ENCODE measurements around the gene TMEM218. TPM values are rescaled to one million over a fixed set of nuclear protein-coding genes. Genes with fewer than 3 reads are reported as not detected.

The TMEM218 gene
- total and polyA plus RNA-seq, 2 of the 8 experiments (the other 6 are each of a cell fraction or from before 2014, with no cell fraction given) = 17.0 to 33.5 TPM

GRCh38 chr11:125068368-125068767 is 43.1 kb downstream of the TMEM218 start:
- no peak overlapping the region for H3K9ac ChIP-seq (replicated peaks in 1 of 4; ENCODE audit: extremely low read depth in 1 of 4, low read depth in 3 of 4, low read length in 3 of 4)
- H2BK120ac ChIP-seq (replicated peaks; ENCODE audit: low read depth, low read length) = no peak overlapping the region
- no peak overlapping the region for H2AFZ ChIP-seq (ENCODE audit: low read length)
- H3K79me2 ChIP-seq (ENCODE audit: control insufficient read depth in 1 of 2, insufficient read depth in 2 of 2, low read length in 2 of 2) = no peaks in the 10 kb centered on the region
- POLR2A ChIA-PET (ENCODE audit: partially characterized antibody) = no interaction called here
- H4K91ac ChIP-seq (replicated peaks; ENCODE audit: insufficient read length, low read length) = no peak overlapping the region
- no peaks in the 10 kb centered on the region for H3K79me1 ChIP-seq (ENCODE audit: low read depth, low read length)
- H3K27me3 ChIP-seq (replicated peaks in 1 of 4; ENCODE audit: control insufficient read depth in 3 of 4, extremely low read depth in 1 of 4, insufficient read depth in 3 of 4, low read length in 3 of 4) = peaks cover 0 to 12% (median 7%) of the 10 kb centered on the region in 4 experiments; a peak in 5 of 7 replicates
- H3K4me1 ChIP-seq (replicated peaks in 1 of 4; ENCODE audit: control insufficient read depth in 3 of 4, insufficient read depth in 4 of 4, low read length in 3 of 4) = peaks cover 0 to 2% (median 0%) of the 10 kb centered on the region in 4 experiments; a peak in 2 of 7 replicates
- DNase-seq (ENCODE audit: low read depth in 1 of 2, low spot score in 2 of 2) = no peak
- H4K5ac ChIP-seq (ENCODE audit: insufficient read length, low read depth, low read length) = no peak overlapping the region
- H2BK12ac ChIP-seq (ENCODE audit: low read depth, low read length) = no peak overlapping the region
- no peaks in the 10 kb centered on the region for H4K20me1 ChIP-seq (replicated peaks in 1 of 2; ENCODE audit: control insufficient read depth in 1 of 2, insufficient read depth in 2 of 2, low read length in 2 of 2)
- no peak overlapping the region for H3K27ac ChIP-seq (ENCODE audit: low read depth, low read length)
- H3K18ac ChIP-seq (ENCODE audit: extremely low read depth, low read length) = no peak overlapping the region
- no peak overlapping the region for H2BK15ac ChIP-seq (ENCODE audit: low read length)
- H3K9me3 ChIP-seq (ENCODE audit: insufficient read depth in 2 of 2, low read depth in 1 of 2, low read length in 1 of 2) = no peaks in the 10 kb centered on the region
- no peaks in the 10 kb centered on the region for H3K36me3 ChIP-seq (ENCODE audit: control insufficient read depth in 2 of 4, insufficient read depth in 4 of 4, low read length in 3 of 4)
- TF ChIP-seq SP4 (IDR thresholded peaks at IDR 0.05; ENCODE audit: low read length) = no peak
- TF ChIP-seq, protein P1, sequence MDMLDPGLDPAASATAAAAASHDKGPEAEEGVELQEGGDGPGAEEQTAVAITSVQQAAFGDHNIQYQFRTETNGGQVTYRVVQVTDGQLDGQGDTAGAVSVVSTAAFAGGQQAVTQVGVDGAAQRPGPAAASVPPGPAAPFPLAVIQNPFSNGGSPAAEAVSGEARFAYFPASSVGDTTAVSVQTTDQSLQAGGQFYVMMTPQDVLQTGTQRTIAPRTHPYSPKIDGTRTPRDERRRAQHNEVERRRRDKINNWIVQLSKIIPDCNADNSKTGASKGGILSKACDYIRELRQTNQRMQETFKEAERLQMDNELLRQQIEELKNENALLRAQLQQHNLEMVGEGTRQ (IDR thresholded peaks at IDR 0.05; ENCODE audit: low read length) = no peak
- H3K23me2 ChIP-seq (ENCODE audit: low read depth, low read length) = peaks cover 5% of the 10 kb centered on the region
- no peak for FAIRE-seq
- WGBS, 2 experiments (ENCODE audit: extremely low coverage in 1 of 2, insufficient coverage in 1 of 2, insufficient read length in 1 of 2, insufficient replicate concordance in 2 of 2, low coverage in 1 of 2, low lambda C conversion rate in 2 of 2, missing lambda C conversion rate in 1 of 2) = 92% methylated on average over 4 of the region's 4 CpGs; no CpG with 5 or more reads in 1 of the 2 experiments
- H3K56ac ChIP-seq (replicated peaks; ENCODE audit: insufficient read length, low read depth, low read length) = no peak overlapping the region
- H2AK5ac ChIP-seq (ENCODE audit: low read depth, low read length) = no peak overlapping the region
- H2BK20ac ChIP-seq (ENCODE audit: low read length) = no peak overlapping the region
- H3K14ac ChIP-seq (ENCODE audit: insufficient read length) = no peak overlapping the region
- H2BK5ac ChIP-seq (ENCODE audit: low read depth, low read length) = no peak overlapping the region
- H3K4ac ChIP-seq (replicated peaks; ENCODE audit: insufficient read length, low read depth, low read length) = no peak overlapping the region
- no peak overlapping the region for H3K23ac ChIP-seq (ENCODE audit: insufficient read length)
- H4K8ac ChIP-seq (ENCODE audit: extremely low read depth, insufficient read depth, low read length) = no peak overlapping the region
- H3K4me3 ChIP-seq (ENCODE audit: extremely low read depth in 1 of 4, insufficient read depth in 2 of 4, low read depth in 3 of 4, low read length in 4 of 4) = no peak overlapping the region
- CTCF ChIA-PET (ENCODE audit: partially characterized antibody) = interaction anchor here (0.7 to 29.4 kb wide), 3 partner anchors 21 to 286 kb away, joined by 3 to 486 read pairs (median 217); no protein-coding TSS in a partner anchor
- no peak overlapping the region for H3K4me2 ChIP-seq (ENCODE audit: insufficient read depth in 1 of 2, low read depth in 2 of 2, low read length in 2 of 2)
